NCI-H187 (cell line): ENCODE measurements around the gene CREBBP.

ENCODE experiments used
- DNase-seq, 2 experiments: peaks; one replicate each; lab custom pipeline; 2025; lab: John Stamatoyannopoulos, UW

The CREBBP gene

DNA sequence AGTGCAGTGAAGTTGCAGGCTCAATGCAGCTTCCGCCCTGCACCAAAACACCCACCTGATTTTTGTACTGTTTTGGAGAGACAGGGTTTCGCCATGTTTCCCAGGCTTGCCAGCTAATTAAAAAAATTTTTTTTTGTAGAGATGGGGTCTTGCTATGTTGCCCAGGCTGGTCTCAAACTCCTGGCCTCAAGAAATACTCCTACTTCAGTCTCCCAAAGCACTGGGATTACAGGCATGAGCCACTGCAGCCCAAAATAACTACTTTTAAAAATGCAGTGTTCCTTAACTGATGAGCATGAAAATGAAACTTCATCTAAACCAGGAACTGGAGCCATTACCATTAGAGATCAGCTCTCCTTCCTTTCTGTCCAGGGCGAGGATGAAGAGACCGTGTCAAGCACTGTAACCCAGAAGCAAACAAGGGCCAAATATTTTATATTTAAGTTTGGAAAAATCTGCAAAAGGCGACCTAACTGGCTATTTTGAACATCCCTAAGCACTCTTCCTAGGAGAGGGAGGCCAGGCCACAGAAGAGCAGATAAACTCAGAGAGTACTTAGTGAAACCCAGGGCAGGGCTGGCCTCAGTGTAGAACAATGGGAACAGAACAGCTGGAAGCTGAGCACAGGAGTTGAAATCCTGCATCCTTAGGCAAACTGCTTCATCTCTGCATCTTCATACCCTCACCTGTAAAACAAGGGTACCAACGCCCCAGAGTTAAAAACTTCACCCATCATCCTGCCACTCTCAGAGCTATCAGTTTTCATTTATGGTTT lies 24.0 kb downstream of the CREBBP start:
- no peak for DNase-seq

DNA sequence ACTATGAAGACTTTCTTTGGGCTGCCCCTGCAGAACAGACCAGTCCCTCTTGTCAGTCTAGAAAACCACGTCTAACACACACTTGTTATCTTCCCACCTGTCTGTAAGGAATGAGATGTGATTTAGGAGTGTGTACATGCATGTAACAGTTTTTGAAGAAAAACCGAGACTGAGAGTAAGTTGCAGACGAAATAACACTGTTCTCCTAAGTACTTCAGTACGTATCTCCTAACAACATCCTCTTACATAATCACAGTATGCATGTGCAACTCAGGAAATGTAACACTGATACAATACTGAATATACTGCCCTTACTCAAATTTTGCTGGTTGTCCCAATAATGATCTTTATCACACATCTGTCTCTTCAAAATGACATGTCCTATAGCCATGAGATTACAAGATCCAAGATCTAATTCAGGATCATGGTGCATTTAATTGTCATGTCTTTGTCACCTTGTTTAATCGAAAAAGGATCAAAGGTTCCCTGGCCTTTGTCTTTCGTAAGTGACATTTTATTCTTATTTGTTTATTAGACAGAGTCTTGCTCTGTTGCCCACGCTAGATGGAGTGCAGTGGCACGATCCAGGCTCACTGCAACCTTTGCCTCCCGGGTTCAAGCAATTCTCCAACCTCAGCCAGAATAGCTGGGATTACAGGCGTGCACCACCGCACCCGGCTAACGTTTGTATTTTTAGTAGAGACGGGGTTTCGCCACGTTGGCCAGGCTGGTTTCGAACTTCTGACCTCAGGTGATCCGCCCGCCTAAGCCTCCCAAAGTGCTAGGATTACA lies 25.6 kb downstream of the CREBBP start:
- DNase-seq, result no peak

GRCh38 chr16:3850544-3850899 lies 30.0 kb downstream of the CREBBP start:
- no peak for DNase-seq

DNA sequence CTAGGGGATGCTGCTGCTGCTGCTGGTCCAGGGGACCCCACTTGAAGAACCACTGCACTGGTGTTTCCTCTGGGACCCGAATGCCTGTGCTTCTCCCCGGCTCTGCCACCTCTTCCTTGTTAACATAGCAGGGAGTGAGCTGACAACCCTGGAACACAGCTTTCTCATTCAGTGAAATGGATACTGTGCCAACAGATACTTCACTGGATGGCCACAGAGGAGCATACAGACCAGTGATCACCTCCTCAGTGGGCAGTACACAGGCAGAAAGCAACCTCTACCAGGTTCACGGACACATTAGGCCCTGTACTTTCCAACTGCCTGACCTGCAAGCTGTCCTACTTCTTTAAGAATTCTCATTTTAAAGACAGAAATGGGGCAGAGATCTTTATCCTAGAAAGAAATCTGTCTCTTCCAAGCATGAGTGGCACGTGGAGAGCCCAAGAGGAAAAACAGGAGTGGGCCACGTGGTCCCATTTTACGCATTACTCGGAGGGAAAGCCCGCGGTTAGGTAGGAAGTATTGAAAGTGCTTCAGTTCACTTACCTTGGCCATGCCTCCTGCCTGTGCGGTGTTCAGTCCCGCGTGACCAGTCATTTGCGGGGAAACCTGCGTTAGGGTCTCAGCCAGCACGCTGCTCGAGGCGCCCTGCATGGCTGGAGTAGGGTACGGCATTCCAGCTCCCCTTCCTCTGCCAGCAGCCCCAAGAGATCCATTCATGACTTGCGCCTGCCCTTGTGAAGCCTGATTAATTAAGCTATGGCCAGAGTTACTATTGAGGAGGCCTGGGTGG lies 30.6 kb downstream of the CREBBP start:
- no peak for DNase-seq

DNA sequence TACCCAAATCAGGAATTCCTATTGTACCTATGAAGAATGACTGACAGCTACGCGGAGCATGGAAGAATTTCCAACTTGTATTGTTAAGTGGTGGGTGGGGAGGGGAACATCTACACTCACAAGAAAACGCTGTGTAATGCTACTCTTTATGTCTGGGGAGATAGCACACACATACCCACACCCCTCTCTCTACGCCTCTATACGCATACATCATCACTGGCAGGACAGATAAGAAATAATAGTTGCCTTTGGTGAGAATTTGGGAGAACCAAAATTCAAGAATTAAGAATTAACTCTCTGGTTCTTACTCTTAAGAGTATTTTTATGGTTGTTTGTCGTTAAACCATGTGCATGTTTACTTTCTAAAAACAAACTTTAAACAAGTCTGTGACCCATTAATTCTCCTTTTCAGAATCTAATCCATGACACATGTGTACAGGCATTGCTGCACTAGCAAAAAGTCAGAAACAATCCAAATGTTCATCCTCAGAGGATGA lies 33.9 kb downstream of the CREBBP start:
- no peak for DNase-seq

DNA sequence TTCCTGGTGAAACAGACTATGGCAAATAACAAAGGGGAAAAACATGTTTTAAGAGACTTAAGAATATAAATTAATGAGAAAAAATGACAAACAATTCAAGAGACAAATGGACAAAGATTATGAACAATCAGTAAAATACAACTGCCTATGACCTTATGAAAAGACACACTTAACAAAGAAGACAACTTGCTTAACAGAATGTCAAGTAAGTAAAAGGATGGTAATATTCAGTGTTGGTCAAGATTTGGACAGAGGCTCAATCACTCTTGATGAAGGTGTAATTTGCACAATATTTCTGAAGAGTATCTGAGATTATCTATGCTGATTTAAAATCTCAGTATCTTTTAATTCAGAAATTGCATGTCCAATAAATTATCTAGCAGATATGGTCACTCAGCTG lies 34.4 kb downstream of the CREBBP start:
- DNase-seq, result no peak

DNA sequence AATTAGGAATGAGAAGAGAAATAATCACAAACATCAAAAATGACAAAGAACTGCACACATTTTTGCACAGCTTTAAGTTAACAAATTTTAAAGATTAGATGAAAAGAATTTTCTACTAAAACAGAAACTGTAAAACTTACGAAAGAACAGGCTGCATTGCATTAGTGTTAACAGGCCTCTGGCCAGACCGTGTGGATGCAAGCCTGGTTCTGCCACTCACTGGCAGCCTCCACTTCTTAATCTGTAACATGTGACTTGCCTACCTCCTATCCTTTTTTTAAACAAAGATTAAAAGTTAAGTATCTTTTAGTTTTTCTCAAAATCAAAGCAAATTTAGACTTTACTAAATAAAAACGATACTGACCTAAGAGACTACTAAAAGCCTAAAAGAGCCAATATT lies 37.5 kb downstream of the CREBBP start:
- no peak for DNase-seq

DNA sequence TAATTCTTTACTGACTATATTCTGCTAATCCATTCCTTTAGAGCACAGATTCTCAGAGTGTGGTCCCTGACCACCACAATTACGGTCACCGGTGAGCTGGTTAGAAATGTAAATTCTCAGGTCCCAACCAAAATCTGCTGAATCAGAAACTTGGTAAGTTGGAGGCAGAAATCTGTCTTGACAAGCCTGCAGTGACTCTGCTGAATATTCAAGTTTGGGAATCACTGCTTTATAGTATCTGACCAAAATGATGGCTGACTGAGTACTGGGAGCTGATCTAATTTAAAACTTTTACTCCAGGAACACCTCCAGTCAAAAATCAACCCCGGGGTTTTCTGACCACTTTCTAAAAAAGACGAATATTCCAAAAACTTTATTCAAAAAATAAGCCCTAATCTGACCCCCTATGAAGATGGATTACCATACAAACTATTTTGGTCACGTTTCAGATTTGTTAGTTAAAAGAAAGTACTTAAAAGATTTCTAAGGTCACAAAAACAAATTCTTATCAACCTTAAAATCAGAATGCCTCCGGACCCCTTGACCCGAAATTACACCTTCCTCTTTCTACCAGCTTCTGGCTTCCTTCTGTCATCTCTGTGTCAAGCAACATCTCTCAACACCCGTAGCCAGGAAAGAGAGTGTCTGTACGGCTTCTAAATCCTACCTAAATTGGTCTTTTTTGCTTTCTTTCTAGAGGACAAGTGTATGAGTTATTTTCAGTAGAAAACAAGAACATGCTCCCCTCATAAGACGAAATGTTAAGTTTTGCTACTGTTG lies 38.6 kb downstream of the CREBBP start:
- DNase-seq, result no peak

DNA sequence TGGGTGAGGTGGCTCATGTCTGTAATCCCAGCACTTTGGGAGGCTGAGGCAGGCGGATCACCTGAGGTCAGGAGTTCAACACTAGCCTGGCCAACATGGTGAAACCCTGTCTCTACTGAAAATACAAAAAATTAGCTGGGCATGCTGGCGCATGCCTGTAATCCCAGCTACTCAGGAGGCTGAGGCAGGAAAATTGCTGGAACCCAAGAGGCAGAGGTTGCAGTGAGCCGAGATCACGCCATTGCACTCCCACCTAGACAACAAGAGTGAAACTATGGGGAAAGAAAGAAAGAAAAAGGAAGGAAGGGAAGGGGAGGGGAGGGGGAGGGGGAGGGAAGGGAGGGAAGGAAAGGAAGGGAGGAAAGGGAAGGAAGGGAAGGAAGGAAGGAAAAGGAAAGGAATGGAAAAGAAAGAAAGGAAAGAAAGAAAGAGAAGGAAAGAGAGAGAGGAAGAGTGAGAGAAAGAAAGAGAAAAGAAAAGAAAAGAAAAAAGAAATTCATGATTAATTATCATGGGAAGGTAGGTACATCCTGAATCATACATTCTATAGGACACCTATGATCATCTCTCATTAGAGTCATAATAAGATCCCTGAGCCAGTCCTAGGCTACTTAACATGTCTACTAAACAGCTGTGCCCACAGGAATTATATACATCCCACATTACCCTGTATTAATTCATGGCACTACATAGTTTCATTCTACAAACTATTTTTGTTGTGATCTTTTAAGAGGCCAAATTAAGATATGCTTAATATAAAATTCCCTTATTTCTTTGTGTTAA lies 40.9 kb downstream of the CREBBP start:
- DNase-seq, result no peak

DNA sequence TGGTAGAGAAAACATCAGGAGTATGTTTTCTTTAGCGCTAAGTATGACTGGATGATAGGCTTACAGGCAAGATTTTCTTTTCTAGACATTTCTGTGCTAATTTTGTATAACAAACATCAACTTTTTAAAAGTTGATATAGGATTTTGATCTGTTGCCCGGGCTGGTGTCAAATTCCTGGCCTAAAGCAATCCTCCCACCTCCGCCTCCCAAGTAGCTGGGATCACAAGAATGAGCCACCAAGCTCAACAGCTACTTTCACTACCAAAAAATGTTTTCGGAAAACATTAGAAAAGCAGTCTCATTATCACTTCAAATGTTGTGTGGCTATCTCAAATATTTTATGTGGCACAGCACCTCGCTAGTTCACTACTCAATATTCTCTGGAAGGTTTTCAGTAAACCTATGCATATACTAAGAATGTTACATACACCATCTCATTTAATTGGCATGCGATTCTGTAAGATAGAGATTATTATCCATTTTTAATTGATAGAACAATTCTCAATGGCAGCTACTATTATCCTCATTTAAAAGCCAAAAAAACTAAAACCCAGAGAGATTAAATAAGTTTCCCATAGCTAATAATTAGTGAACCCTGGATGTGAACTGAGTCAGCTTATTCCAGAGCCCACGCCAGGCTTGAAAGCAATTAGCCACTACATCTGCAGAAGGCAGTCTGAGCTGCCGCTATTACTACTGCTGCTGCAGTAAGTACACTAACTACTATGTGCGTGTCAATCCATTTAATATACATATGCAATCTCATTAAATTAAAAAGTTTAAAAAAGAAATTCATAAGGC lies 41.7 kb downstream of the CREBBP start:
- no peak for DNase-seq

- no peak for DNase-seq
These were observed 42.5 kb downstream of the CREBBP start for GRCh38 chr16:3837851-3838586.

DNA sequence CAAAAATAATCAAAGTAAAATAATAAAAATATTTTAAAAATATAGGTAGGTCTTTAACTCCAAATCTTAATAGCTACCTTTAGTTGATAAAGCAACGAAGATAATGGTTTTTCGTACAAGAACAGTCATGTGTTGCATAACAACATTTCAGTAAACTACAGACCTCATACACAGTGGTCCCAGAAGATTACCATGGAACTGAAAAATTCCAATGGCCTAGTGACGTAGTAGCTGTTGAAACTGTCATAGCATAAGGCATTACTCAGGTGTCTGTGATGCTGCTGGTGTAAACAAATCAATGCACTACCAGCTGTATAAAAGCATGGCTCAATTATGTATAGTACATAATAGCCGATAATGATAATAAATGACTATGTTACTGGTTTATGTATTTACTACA lies 43.9 kb downstream of the CREBBP start:
- no peak for DNase-seq

DNA sequence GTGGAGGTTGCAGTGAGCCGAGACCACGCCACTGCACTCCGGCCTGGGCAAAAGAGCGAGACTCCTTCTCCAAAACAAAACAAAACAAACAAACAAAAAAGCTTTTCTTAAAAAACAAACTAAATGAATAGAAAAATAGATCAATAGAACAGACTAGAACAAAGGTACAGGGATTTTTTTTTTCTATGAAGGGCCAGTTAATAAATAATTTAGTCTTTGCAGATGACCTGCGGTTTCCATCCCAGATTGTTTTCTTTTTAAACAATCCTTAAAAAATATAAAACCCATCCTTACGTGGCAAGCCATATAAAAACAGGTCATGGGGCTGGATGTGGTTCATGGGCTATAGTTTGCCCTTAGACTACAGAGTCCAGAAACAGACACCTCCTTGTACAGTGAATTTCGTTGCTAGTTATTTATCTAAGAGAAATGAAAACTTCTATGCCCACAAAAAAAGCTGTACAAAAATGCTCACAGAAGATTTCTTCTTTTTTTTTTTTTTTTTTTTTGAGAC lies 45.4 kb downstream of the CREBBP start:
- DNase-seq, result no peak

DNA sequence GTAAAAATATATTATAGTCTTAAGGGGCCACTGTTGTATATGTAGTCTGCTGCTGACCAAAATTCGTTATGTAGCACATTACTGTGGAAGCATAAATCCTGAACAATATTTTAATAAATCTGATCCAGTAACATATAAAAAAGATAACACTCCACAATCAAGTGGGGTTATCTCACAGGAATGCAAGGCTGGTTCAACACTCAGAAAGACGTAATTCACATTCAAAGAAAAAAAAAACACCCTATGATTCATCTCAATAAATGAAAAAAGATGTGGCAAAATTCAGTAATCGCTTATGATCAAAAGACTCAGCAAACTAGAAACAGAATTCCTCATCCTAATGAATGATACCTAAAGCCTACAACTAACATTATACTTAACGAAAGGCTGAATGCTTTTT lies 47.8 kb downstream of the CREBBP start:
- no peak for DNase-seq

GRCh38 chr16:3830625-3831254 lies 49.8 kb downstream of the CREBBP start:
- DNase-seq, result no peak

DNA sequence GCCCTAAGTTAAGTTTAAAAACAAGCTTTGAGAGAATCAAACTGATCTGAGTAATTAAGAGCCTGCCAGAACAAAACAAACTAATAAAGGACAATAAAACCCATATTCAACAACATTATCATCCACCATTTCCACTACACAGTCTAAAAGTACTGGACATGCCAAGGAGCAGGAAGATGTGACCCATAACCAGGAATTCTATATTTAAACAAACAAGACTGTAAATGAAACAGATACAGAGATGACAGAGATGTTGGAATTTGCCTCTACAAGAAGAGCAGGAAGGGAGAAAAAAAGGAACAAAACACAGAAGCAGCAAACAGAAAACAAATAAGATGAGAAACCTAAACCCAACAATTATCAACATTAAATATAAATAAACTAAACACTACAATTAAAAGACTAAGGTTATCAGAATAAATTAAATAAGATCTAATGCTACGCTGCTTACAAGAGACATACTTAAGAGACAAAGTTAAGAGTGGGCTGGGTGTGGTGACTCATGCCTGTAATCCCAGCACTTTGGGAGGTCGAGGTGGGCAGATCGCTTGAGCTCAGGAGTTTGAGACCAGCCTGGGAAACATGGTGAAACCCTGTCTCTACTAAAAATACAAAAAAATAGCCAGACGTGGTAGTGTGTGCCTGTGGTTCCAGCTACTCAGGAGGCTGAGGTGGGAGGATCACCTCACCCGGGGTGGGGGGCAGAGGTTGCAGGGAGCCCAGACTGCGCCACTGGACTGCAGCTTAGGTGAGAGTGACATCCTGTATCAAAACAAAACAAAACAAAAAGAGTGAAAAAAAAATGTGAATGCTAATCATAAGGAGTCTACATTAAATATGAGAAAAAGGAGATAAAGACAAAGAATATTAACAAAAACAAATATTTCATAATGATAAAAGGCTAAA lies 50.6 kb downstream of the CREBBP start:
- DNase-seq, result no peak

DNA sequence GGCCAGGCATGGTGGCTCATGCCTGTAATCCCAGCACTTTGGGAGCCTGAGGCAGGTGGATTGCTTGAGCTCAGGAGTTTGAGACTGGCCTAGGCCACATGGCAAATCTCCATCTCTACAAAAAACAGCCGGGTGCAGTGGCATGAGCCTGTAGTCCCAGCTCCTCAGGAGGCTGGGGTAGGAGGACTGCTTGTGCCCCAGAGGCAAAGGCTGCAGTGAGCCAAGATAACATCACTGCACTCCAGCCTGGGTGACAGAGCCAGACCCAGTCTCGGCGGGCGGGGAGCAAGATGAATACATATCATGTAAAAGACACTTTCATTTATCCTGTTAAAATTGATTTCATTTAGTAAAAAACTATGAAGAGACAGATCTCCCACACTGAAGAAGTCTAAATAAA lies 54.6 kb downstream of the CREBBP start:
- no peak for DNase-seq

DNA sequence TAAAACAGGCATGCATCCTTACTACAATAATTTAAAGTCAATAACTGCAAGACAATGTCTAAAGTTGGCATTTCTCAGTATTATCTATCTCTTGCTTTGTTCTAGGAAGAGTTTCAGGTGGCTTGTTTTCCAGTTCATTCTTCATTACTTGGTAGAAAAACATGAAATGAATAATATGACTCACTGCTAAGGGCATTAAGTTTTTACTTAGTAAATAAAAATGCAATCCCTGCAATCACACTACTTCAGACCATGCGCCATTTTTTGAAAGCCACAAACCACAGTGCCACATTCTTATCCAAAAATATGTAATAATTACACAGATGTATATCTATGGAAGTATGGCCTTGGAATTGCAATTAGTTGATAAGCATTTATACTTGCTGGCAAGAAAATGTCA lies 55.4 kb downstream of the CREBBP start:
- no peak for DNase-seq
